PC-3 (cell line): ENCODE measurements around the gene ADAMTS17.

Experiments
- CTCF ChIP-seq: fragments of 300-600 bp; sonication (generic); conservative IDR thresholded peaks from 2 replicates; pipeline ENCODE4 v1.5.1; 2017; ENCODE audit warnings: antibody characterized with exemption, low read depth, mild to moderate bottlenecking, low read length
- EZH2 ChIP-seq: fragments of 300-600 bp; sonication (generic); IDR thresholded peaks from one replicate; pipeline ENCODE4 v1.6.1; 2017; ENCODE audit warnings: antibody characterized with exemption, mild to moderate bottlenecking, low read length; ENCODE audit not compliant: unreplicated experiment
- EZH2phosphoT487 ChIP-seq: fragments of 300-600 bp; sonication (generic); IDR thresholded peaks from 2 replicates; pipeline ENCODE4 v1.6.1; 2018; ENCODE audit warnings: mild to moderate bottlenecking, antibody characterized with exemption, low read length, borderline replicate concordance

- TF ChIP-seq CTCF (no peak), EZH2phosphoT487 (no peak), EZH2 (no peak)
Observed at GRCh38 chr15:99959326-99959725, 382.4 kb downstream of the ADAMTS17 start.
